HK-2 (cell line): ENCODE measurements around the gene SATB2.

Source experiments
- DNase-seq: peaks from one replicate; pipeline ENCODE4 v3.0.0-alpha.2; 2018; ENCODE audit not compliant: unreplicated experiment

SATB2 gene

GRCh38 chr2:199465988-199466691 lies 8.4 kb upstream of the SATB2 start:
- DNase-seq, result no peak

- no peak for DNase-seq
Observed at GRCh38 chr2:199465390-199465789, 7.7 kb upstream of the SATB2 start.

- no peak for DNase-seq
Observed at GRCh38 chr2:199464606-199465352, 7.0 kb upstream of the SATB2 start.

- DNase-seq, result no peak
Observed at GRCh38 chr2:199463708-199464605, 6.2 kb upstream of the SATB2 start.

- peak; percentile 89 for DNase-seq
Observed at GRCh38 chr2:199462956-199463692, 5.4 kb upstream of the SATB2 start.

GRCh38 chr2:199462347-199462955 lies 4.7 kb upstream of the SATB2 start:
- DNase-seq, result no peak

GRCh38 chr2:199461711-199462346 lies 4.1 kb upstream of the SATB2 start:
- no peak for DNase-seq

GRCh38 chr2:199460846-199461710 lies 3.3 kb upstream of the SATB2 start:
- DNase-seq, result no peak

GRCh38 chr2:199460101-199460671 lies 2.4 kb upstream of the SATB2 start:
- DNase-seq, result no peak

GRCh38 chr2:199459286-199460100 lies 1.8 kb upstream of the SATB2 start:
- DNase-seq, result peak; percentile 87

- DNase-seq, result no peak
Observed at GRCh38 chr2:199458806-199459285, 1.1 kb upstream of the SATB2 start.

GRCh38 chr2:199458009-199458805 lies 468 bp upstream of the SATB2 start:
- peak; percentile 62 for DNase-seq

- no peak for DNase-seq
Observed at GRCh38 chr2:199456383-199457146, 1.2 kb downstream of the SATB2 start.

GRCh38 chr2:199455545-199456382 lies 2.0 kb downstream of the SATB2 start:
- DNase-seq, result peak; percentile 82

- no peak for DNase-seq
Observed at GRCh38 chr2:199455210-199455544, 2.6 kb downstream of the SATB2 start.

- no peak for DNase-seq
Observed at GRCh38 chr2:199452991-199453379, 4.8 kb downstream of the SATB2 start.
